Small intestine (tissue), 7 donors: ENCODE measurements around the gene ARHGAP1. TPM values are rescaled to one million over a fixed set of nuclear protein-coding genes. Genes with fewer than 3 reads are reported as not detected.
"Not testable (repeated sequence)": the region's sequence is repeated elsewhere in the genome, so short reads cannot be mapped to it uniquely, and the experiment has no call there.

Source experiments
- DNase-seq, 2 donors: peaks; one replicate each; pipeline versions ENCODE4 v3.0.0 to v3.0.0-alpha.2; 2013
- FAIRE-seq: peaks from 2 replicates; lab custom pipeline; 2012; peaks lifted over from hg19 to GRCh38; lab: Jason Lieb, UNC
- H3K27ac ChIP-seq, 3 donors: one replicate each; pipeline ENCODE4 v1.5.1; 2013; ENCODE audit warnings: low read length in 2 of 3, mild to moderate bottlenecking in 2 of 3, control low read depth in 1 of 3, inconsistent platforms in 1 of 3, low read depth in 1 of 3, moderate library complexity in 1 of 3
- H3K27me3 ChIP-seq, 3 donors: one replicate each; pipeline ENCODE4 v1.6.1; 2013; ENCODE audit warnings: low read length in 3 of 3, inconsistent platforms in 1 of 3; ENCODE audit not compliant: control insufficient read depth in 3 of 3, insufficient read depth in 3 of 3
- H3K36me3 ChIP-seq, 3 donors: one replicate each; pipeline ENCODE4 v1.6.1; 2013; ENCODE audit warnings: low read length in 3 of 3, inconsistent platforms in 1 of 3, low read depth in 1 of 3, mild to moderate bottlenecking in 1 of 3, moderate library complexity in 1 of 3; ENCODE audit not compliant: control insufficient read depth in 3 of 3, insufficient read depth in 2 of 3
- H3K4me1 ChIP-seq, 3 donors: one replicate each; pipeline ENCODE4 v1.6.1; 2013; ENCODE audit warnings: low read length in 2 of 3, inconsistent platforms in 1 of 3, low read depth in 1 of 3, mild to moderate bottlenecking in 1 of 3, moderate library complexity in 1 of 3; ENCODE audit not compliant: control insufficient read depth in 3 of 3, insufficient read depth in 2 of 3
- H3K4me3 ChIP-seq, 3 donors: one replicate each; pipeline ENCODE4 v1.5.1; 2013; ENCODE audit warnings: low read length in 3 of 3, control low read depth in 1 of 3, inconsistent platforms in 1 of 3, low read depth in 1 of 3, mild to moderate bottlenecking in 1 of 3, moderate library complexity in 1 of 3
- H3K9me3 ChIP-seq, 2 donors: one replicate each; pipeline ENCODE4 v1.6.1; 2013; ENCODE audit warnings: low read depth in 1 of 2, low read length in 1 of 2; ENCODE audit not compliant: control insufficient read depth in 2 of 2, insufficient read depth in 1 of 2
- WGBS, 3 donors: extraction: QIAGEN DNeasy Blood & Tissue Kit; methylation state at CpG; one replicate each; pipeline ENCODE4 v1.1.7; 2013; 5-methylcytosine and 5-hydroxymethylcytosine counted together
- polyA plus RNA-seq, 4 donors: library from polyadenylated mRNA; stranded (reverse) in 3 of 4; unstranded in 1 of 4; fragments of 200-250 nt in 3 of 4; fragments of 120-200 nt in 1 of 4; gene quantifications; one replicate each; pipeline versions ENCODE4 v1.2.1 to v1.2.3, GENCODE V29; 2013
- donor health status: healthy with polysubstance abuse.
- donor health status: control.
- donor health status: control.
- donor health status: Bipolar disorder and iron deficiency.
- donor health status: healthy.

ARHGAP1 gene
- polyA plus RNA-seq, 4 donors = 18.6 to 49.0 (median 26.0) TPM

GRCh38 chr11:46719543-46720218 lies 19.3 kb upstream of the ARHGAP1 start:
- no peak overlapping the region for H3K4me3 ChIP-seq
- FAIRE-seq (no peak), DNase-seq (no peak)
- WGBS, 3 donors = 92% methylated on average over 25 of the region's 25 CpGs
- no peaks in the 10 kb centered on the region for H3K9me3 ChIP-seq
- H3K27me3 ChIP-seq = no peaks in the 10 kb centered on the region
- peaks cover 0 to 10% (median 0%) of the 10 kb centered on the region in 3 donors for H3K4me1 ChIP-seq
- H3K36me3 ChIP-seq = no peaks in the 10 kb centered on the region
- H3K27ac ChIP-seq = no peak overlapping the region

- FAIRE-seq (no peak), DNase-seq (no peak)
- Histone ChIP-seq H3K27me3 (no peaks in the 10 kb centered on the region), H3K27ac (peak within 1 kb of the TSS in 1 of 3 donors; percentile 34), H3K4me1 (peaks cover 0 to 10% (median 0%) of the 10 kb centered on the region in 3 donors), H3K4me3 (no peak within 1 kb of the TSS), H3K9me3 (no peaks in the 10 kb centered on the region), H3K36me3 (no peaks in the 10 kb centered on the region)
- WGBS, 3 donors = 60 to 73% (median 70%) methylated on average over 7 of the region's 7 CpGs
These were observed 18.7 kb upstream of the ARHGAP1 start, which contains the start of gene F2 for GRCh38 chr11:46719048-46719542. Gene F2, plus strand, starts transcription at chr11:46719213. Its CDS starts 23 bp downstream, at chr11:46719236.

- peaks cover 0 to 10% (median 0%) of the 10 kb centered on the region in 3 donors for H3K4me1 ChIP-seq
- 64 to 75% (median 74%) methylated on average over 10 to 11 of the region's 11 CpGs for WGBS, 3 donors
- FAIRE-seq (no peak), DNase-seq (peak; percentile 56 to 66)
- no peak overlapping the region for H3K4me3 ChIP-seq
- H3K27ac ChIP-seq = peak overlapping the region in 1 of 3 donors; percentile 34
- H3K36me3 ChIP-seq = no peaks in the 10 kb centered on the region
- H3K27me3 ChIP-seq = no peaks in the 10 kb centered on the region
- no peaks in the 10 kb centered on the region for H3K9me3 ChIP-seq
These were observed 18.0 kb upstream of the ARHGAP1 start for GRCh38 chr11:46718155-46719019.

- H3K9me3 ChIP-seq, H3K27me3 ChIP-seq, FAIRE-seq, DNase-seq, H3K4me3 ChIP-seq, H3K4me1 ChIP-seq, H3K36me3 ChIP-seq: not testable (repeated sequence)
- peak overlapping the region in 1 of 3 donors; percentile 34 for H3K27ac ChIP-seq
- 93 to 100% (median 97%) methylated on average over 2 of the region's 2 CpGs for WGBS, 3 donors
These were observed 17.4 kb upstream of the ARHGAP1 start for GRCh38 chr11:46717825-46718154.

- H3K4me1 ChIP-seq = peaks cover 0 to 4% (median 0%) of the 10 kb centered on the region in 3 donors
- no peak overlapping the region for H3K27ac ChIP-seq
- H3K9me3 ChIP-seq = no peaks in the 10 kb centered on the region
- DNase-seq = no peak
- no peak overlapping the region for H3K4me3 ChIP-seq
- no peaks in the 10 kb centered on the region for H3K27me3 ChIP-seq
- peaks cover 0 to 6% (median 0%) of the 10 kb centered on the region in 3 donors for H3K36me3 ChIP-seq
- 92 to 94% (median 94%) methylated on average over 7 of the region's 7 CpGs for WGBS, 3 donors
- FAIRE-seq = no peak
These were observed 12.6 kb upstream of the ARHGAP1 start for GRCh38 chr11:46712874-46713576.

- Histone ChIP-seq H3K27me3 (no peaks in the 10 kb centered on the region), H3K4me1 (no peaks in the 10 kb centered on the region), H3K4me3 (no peak overlapping the region), H3K36me3 (peaks cover 0 to 23% (median 0%) of the 10 kb centered on the region in 3 donors), H3K27ac (peak overlapping the region in 1 of 3 donors; percentile 55), H3K9me3 (no peaks in the 10 kb centered on the region)
- WGBS, 3 donors = 83 to 91% (median 86%) methylated on average over 5 of the region's 5 CpGs
- DNase-seq = no peak
- no peak for FAIRE-seq
These were observed 10.9 kb upstream of the ARHGAP1 start for GRCh38 chr11:46711303-46711702.

- FAIRE-seq = no peak
- Histone ChIP-seq H3K4me1 (no peaks in the 10 kb centered on the region), H3K27ac (peak overlapping the region in 1 of 3 donors; percentile 55), H3K9me3 (no peaks in the 10 kb centered on the region), H3K27me3 (no peaks in the 10 kb centered on the region), H3K36me3 (peaks cover 2 to 27% (median 2%) of the 10 kb centered on the region in 3 donors), H3K4me3 (no peak overlapping the region)
- WGBS, 3 donors = 68 to 78% (median 75%) methylated on average over 10 of the region's 10 CpGs
- DNase-seq = no peak
These were observed 10.4 kb upstream of the ARHGAP1 start for GRCh38 chr11:46710821-46711269.

GRCh38 chr11:46709351-46709750 lies 8.9 kb upstream of the ARHGAP1 start:
- 87 to 91% (median 91%) methylated on average over 8 to 9 of the region's 9 CpGs for WGBS, 3 donors
- not testable (repeated sequence) for H3K27ac ChIP-seq, FAIRE-seq, DNase-seq, H3K27me3 ChIP-seq, H3K9me3 ChIP-seq, H3K4me1 ChIP-seq, H3K4me3 ChIP-seq
- peaks cover 14 to 42% (median 16%) of the 10 kb centered on the region in 3 donors for H3K36me3 ChIP-seq
